Urinary bladder (tissue), 4 donors: ENCODE measurements around the gene EGR1. TPM values are rescaled to one million over a fixed set of nuclear protein-coding genes. Genes with fewer than 3 reads are reported as not detected.

ENCODE experiments used
- DNase-seq: peaks from one replicate; pipeline ENCODE4 v3.0.0-alpha.2; 2015; ENCODE audit errors: extremely low spot score
- H3K27ac ChIP-seq: one replicate; pipeline ENCODE4 v1.5.1; 2013; ENCODE audit warnings: low read depth, mild to moderate bottlenecking, moderate library complexity
- H3K36me3 ChIP-seq: one replicate; pipeline ENCODE4 v1.6.1; 2013; ENCODE audit warnings: mild to moderate bottlenecking, moderate library complexity; ENCODE audit not compliant: insufficient read depth
- H3K4me1 ChIP-seq: one replicate; pipeline ENCODE4 v1.6.1; 2013; ENCODE audit warnings: mild to moderate bottlenecking, moderate library complexity; ENCODE audit not compliant: insufficient read depth
- H3K4me3 ChIP-seq: one replicate; pipeline ENCODE4 v1.5.1; 2013; ENCODE audit warnings: low read depth, low read length
- WGBS: extraction: QIAGEN DNeasy Blood & Tissue Kit; methylation state at CpG from one replicate; pipeline ENCODE4 v1.1.7; 2013; 5-methylcytosine and 5-hydroxymethylcytosine counted together
- polyA plus RNA-seq: library from polyadenylated mRNA; stranded (reverse); fragments of 200-250 nt; gene quantifications from one replicate; pipeline ENCODE4 v1.2.3, GENCODE V29; 2013
- total RNA-seq: library from RNA; depleted of rRNA; stranded (reverse); fragments of >200 nt; gene quantifications from one replicate; pipeline ENCODE4 v1.2.3, GENCODE V29; 2014
- donor health status: healthy with polysubstance abuse.
- donor health status: healthy.

EGR1 gene
- total RNA-seq (12.8 TPM), polyA plus RNA-seq (438 TPM)

GRCh38 chr5:138465261-138466124 lies at the start of gene EGR1:
Gene EGR1 (plus strand): TSS chr5:138465479. CDS start chr5:138465762, 283 bp downstream.
- Histone ChIP-seq H3K4me3 (peak within 1 kb of the TSS; percentile 46), H3K36me3 (no peaks in the 10 kb centered on the region), H3K4me1 (peaks cover 2% of the 10 kb centered on the region), H3K27ac (peak within 1 kb of the TSS; percentile 91)
- WGBS, result under 1% methylated on average over 85 of the region's 85 CpGs
- DNase-seq, result peak; percentile 90

- DNase-seq, result no peak
- 44% methylated on average over 2 of the region's 2 CpGs for WGBS
- Histone ChIP-seq H3K4me1 (no peaks in the 10 kb centered on the region), H3K4me3 (no peak overlapping the region), H3K27ac (no peak overlapping the region), H3K36me3 (peaks cover 8% of the 10 kb centered on the region)
Observed at GRCh38 chr5:138418444-138418843, 46.8 kb upstream of the EGR1 start.

GRCh38 chr5:138425079-138425478 lies 40.2 kb upstream of the EGR1 start:
- Histone ChIP-seq H3K4me1 (no peaks in the 10 kb centered on the region), H3K36me3 (peaks cover 14% of the 10 kb centered on the region), H3K27ac (no peak overlapping the region), H3K4me3 (no peak overlapping the region)
- DNase-seq, result no peak
- WGBS, result 93% methylated on average over 1 of the region's 1 CpG

- H3K4me1 ChIP-seq, result peaks cover 1% of the 10 kb centered on the region
- H3K36me3 ChIP-seq, result peaks cover 6% of the 10 kb centered on the region
- DNase-seq, result no peak
- 80% methylated on average over 5 of the region's 5 CpGs for WGBS
- H3K27ac ChIP-seq, result peak overlapping the region; percentile 13
- H3K4me3 ChIP-seq, result no peak overlapping the region
Observed at GRCh38 chr5:138435943-138436342, 29.3 kb upstream of the EGR1 start.

GRCh38 chr5:138438003-138438723 lies 27.1 kb upstream of the EGR1 start:
- DNase-seq, result no peak
- WGBS, result 71% methylated on average over 11 of the region's 11 CpGs
- Histone ChIP-seq H3K4me3 (peak overlapping the region; percentile 51), H3K36me3 (peaks cover 3% of the 10 kb centered on the region), H3K27ac (no peak overlapping the region), H3K4me1 (peaks cover 1% of the 10 kb centered on the region)

- WGBS, result under 1% methylated on average over 65 of the region's 65 CpGs
- DNase-seq, result no peak
- no peak within 1 kb of the TSS for H3K27ac ChIP-seq
- peaks cover 3% of the 10 kb centered on the region for H3K36me3 ChIP-seq
- H3K4me1 ChIP-seq, result peaks cover 1% of the 10 kb centered on the region
- peak within 1 kb of the TSS; percentile 51 for H3K4me3 ChIP-seq
Observed at GRCh38 chr5:138438724-138439476, 26.4 kb upstream of the EGR1 start, which contains the start of gene REEP2. Gene REEP2 (plus strand): TSS chr5:138439057. CDS start chr5:138439209, 152 bp downstream.

DNA sequence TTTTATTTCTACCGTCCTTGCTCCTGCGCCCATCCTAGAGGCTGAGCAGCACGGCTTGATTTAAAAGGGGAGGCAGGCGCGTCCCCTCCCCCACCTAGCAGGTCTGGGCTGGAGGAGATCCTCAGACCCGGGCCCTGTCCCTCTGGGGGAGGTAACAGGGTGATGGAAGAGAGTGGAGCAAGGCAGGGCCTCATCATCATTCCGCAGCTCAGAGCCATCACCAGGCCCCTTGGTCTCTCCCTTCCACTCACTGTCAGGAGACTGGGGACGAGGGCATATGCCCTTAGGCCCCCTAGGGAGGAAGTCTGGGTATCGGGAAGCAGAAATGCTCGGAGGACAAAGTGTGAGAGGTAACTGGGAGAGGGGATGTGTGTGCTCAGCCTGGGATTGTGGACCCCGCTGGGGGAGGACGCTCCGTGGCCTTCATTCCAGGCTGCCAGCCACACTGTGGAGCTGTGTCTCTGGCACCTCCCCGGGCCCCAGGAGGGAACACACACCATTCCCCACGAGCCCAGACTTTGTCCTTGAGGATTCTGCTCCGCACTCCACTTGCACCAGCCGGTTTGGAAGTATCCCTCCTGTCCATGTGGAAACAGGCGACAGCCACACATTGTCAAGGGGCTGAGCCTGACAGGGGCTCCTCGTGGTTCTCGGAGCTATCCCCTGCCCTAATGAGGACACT lies 25.7 kb upstream of the EGR1 start:
- Histone ChIP-seq H3K4me3 (peak overlapping the region; percentile 51), H3K36me3 (peaks cover 3% of the 10 kb centered on the region), H3K27ac (no peak overlapping the region), H3K4me1 (peaks cover 1% of the 10 kb centered on the region)
- DNase-seq, result no peak
- WGBS, result 29% methylated on average over 20 of the region's 20 CpGs

DNA sequence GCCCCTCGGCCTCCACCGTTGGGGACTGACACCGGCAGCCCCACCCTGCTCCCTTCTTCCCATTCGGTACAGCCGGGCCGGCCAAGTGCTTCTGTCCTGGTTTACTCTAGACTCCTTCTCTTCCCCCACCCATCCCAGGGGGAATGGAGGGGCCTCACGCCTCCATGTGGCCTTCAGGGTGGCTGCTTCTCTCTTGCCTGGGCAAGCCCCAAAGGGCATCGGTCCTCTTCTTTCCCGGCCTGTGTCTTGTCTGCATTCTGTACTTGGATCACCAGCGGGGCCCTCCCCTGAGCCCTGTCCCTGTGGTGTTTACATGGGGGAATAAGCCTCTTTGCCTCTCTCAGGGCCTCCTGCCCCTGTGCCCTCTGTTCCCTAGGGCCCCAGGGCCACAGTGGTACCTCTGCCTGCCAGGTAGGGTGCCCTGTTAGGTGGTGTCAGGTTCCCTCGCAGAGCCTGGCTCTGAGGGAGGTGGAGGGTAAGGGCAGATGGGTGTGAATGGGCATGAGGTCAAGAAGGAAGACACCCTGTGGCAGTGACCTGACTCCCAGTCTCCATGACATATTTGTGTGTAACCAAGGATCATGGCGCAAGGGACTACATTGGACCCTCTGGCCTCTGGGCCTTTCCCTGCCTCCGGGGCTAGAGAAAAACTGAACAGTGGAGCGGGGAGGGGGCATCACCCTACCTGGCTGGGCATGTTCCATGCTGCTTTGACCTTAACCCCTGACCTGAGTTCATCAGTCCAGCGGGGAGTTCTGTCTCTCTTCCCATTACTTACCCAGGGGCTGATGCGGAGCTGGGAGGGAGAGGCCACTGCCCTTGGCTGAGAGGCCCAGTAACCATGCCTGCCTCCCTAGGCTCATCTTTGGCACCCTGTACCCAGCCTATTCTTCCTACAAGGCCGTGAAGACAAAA lies 24.9 kb upstream of the EGR1 start:
- H3K27ac ChIP-seq, result no peak overlapping the region
- H3K4me1 ChIP-seq, result peaks cover 1% of the 10 kb centered on the region
- DNase-seq, result no peak
- H3K4me3 ChIP-seq, result no peak overlapping the region
- WGBS, result 75% methylated on average over 17 of the region's 17 CpGs
- peaks cover 3% of the 10 kb centered on the region for H3K36me3 ChIP-seq

DNA sequence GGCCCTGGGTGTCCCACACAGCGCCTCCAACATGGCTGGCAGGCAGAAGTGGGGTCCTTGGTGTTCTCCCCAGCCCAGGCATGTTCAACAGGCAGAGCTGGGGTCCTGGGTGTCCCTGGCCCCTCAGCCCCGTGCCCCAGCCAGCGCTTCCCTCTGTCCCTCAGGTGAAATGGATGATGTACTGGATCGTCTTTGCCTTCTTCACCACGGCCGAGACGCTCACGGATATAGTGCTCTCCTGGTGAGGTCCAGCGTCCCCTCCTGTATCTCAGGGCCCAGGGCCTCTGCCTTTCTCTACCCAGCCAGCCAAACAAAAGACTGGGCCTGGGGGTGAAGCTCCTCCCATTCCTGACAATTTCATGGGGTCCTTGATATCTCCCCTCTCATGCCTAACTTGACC lies 24.1 kb upstream of the EGR1 start:
- 95% methylated on average over 9 of the region's 9 CpGs for WGBS
- peaks cover 1% of the 10 kb centered on the region for H3K4me1 ChIP-seq
- H3K27ac ChIP-seq, result no peak overlapping the region
- no peak for DNase-seq
- no peak overlapping the region for H3K4me3 ChIP-seq
- H3K36me3 ChIP-seq, result no peaks in the 10 kb centered on the region

DNA sequence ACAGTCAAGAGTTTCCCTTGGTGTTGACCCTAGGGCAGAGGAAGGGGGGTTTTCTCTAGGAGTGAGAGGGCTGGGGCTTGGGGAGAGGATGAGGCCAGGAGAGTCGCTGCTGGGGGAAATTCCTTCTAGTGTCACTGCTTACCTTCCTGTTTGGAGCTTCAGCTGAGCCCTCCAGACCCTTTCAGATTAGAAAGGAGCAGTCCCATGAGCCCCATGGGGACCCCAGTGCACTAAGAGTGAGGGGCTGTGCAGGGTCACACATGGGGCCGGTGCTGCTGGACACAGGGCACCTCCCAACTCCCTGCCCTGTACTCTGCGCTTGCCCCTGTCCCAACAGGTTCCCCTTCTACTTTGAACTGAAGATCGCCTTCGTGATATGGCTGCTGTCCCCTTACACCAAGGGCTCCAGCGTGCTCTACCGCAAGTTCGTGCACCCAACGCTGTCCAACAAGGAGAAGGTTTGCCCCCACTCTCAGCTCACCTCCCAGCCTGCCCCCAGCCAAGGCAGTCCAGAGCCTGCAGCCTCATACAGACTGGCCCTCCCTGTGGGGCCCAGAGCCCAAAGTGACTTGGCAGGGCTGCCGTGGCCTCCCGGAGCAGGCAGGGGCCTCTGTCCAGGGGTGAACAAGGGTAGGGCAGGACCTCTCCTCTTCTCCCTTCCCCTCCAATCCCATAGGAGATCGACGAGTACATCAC lies 21.1 kb upstream of the EGR1 start:
- Histone ChIP-seq H3K36me3 (no peaks in the 10 kb centered on the region), H3K27ac (no peak overlapping the region)
- WGBS, result 84% methylated on average over 13 of the region's 13 CpGs

DNA sequence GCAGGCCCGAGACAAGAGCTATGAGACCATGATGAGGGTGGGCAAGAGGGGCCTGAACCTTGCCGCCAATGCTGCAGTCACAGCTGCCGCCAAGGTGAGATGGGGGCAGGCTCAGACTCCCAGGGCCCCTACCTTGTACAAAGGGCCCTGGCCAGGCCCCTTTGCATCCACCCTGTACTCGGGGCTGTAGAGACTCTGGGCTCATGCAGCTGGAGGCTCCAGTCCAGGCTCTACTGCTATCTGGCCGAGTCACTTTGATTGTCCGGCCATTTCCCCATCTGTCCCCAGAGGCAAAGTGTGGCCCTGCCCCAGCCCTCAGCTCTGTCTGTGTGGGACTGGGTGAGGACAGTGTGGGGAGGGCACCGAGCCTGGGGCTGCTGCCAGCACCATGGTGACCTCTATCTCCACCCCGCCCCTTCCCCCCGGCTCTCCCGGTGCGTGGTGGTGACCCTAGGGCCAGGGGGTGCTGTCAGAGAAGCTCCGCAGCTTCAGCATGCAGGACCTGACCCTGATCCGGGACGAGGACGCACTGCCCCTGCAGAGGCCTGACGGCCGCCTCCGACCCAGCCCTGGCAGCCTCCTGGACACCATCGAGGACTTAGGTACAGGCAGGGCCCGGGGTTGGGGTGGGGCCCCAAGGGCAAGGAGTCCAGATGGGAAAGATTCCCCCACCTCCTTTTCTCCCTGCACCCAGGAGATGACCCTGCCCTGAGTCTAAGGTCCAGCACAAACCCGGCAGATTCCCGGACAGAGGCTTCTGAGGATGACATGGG lies 20.3 kb upstream of the EGR1 start:
- 87% methylated on average over 22 of the region's 22 CpGs for WGBS
- no peak overlapping the region for H3K27ac ChIP-seq
- no peak for DNase-seq
- H3K4me1 ChIP-seq, result no peaks in the 10 kb centered on the region
- H3K4me3 ChIP-seq, result no peak overlapping the region
- H3K36me3 ChIP-seq, result no peaks in the 10 kb centered on the region

More for the DNA sequence above, 21.1 kb upstream of the EGR1 start:
- DNase-seq, result no peak
- H3K4me1 ChIP-seq, result no peaks in the 10 kb centered on the region
- no peak overlapping the region for H3K4me3 ChIP-seq
